ENCODE data around the gene SBDS. TPM values are rescaled to one million over a fixed set of nuclear protein-coding genes. Genes with fewer than 3 reads are reported as not detected.

The SBDS gene
- total RNA-seq, 1 donor from 2014 or later, result 130 TPM

DNA sequence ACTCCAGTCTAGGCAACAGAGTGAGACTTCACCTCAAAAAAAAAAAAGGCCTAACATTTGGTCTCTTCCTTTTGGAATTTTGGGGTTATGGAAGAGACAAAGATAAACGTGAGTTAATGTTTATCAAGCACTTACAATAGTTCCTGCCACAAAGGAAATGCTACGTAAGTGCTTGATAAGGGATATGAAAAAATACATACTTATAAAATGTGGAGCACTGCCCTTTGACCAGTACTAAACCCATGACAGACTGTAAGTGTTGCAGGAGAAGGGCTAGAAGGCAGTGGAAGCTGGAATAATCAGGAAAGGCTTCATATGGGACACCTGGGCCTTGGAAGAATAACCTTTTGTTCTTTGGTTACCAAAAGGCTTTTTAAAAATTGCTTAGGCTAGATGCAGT lies 48.8 kb downstream of the SBDS start:
- DNase-seq (ENCODE audit: low read depth), result no peak

DNA sequence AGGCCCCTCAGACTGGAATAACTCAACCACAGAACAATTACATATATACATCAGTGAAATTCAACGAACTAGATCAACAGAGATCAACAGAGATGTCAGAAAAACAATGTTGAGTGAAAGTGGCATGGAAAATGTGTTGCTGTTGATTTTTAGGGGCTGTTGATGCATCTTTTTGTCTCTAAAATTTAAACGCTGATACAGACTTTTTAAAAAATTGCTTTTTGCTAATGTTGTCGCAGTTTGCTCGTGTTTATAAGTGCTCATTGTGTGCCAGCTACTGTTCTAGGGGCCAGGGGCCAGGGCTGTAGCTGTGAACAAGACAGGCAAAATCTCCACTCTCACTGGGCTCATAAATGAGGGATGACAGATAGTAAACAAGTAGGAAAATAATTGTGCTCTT lies 56.1 kb downstream of the SBDS start:
- DNase-seq (ENCODE audit: low read depth), result no peak

DNA sequence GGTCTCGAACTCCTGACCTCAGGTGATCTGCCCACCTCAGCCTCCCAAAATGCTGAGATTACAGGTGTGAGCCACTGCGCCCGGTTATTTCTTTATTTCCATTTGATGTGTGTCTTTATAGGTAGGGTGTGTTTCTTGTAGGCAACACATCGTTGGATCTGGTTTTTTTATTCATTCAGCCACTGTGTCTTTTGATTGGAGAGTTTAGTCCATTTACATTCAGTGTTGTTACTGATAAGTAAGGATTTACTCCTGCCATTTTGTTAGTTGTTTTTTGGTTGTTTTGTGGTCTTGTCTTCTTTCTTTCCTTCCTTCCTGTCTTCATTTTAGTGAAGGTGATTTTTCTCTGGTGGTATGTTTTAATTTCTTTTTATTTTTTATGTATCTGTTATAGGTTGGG lies 57.4 kb downstream of the SBDS start:
- no peak for DNase-seq (ENCODE audit: low read depth)

Other genes starting within 250 kb of the SBDS start
- 82.5 and 114 TPM in 2 replicates for gene TMEM248, start 74.4 kb downstream of the SBDS start, total RNA-seq
- gene TYW1, start 1.2 kb upstream of the SBDS start, total RNA-seq, result 15.6 and 28.2 TPM in 2 replicates